ENCODE results near the gene TBC1D22A. TPM values are rescaled to one million over a fixed set of nuclear protein-coding genes. Genes with fewer than 3 reads are reported as not detected.

Gene TBC1D22A
- total and polyA plus RNA-seq, 2 donors (not counting 3 experiments of a cell fraction or from before 2014, with no cell fraction given), result 26.1 to 32.4 TPM

GRCh38 chr22:46824980-46825544, 62.6 kb downstream of the TBC1D22A start:
- Histone ChIP-seq H3K27me3 (ENCODE audit: control insufficient read depth in 2 of 2, insufficient read depth in 2 of 2, low read length in 2 of 2) (no peaks in the 10 kb centered on the region), H3K9me3 (replicated peaks; ENCODE audit: control insufficient read depth, insufficient read depth, low read length) (no peaks in the 10 kb centered on the region), H3K27ac (ENCODE audit: insufficient read depth, low read depth, low read length) (no peak overlapping the region), H4K20me1 (replicated peaks; ENCODE audit: control insufficient read depth, extremely low read depth, insufficient read depth, low read length) (no peaks in the 10 kb centered on the region), H3K4me1 (ENCODE audit: control insufficient read depth, extremely low read depth, insufficient read depth, low read length) (peaks cover 23% of the 10 kb centered on the region), H3K9ac (replicated peaks; ENCODE audit: extremely low read depth, insufficient read depth, low read length) (no peak overlapping the region), H3K4me3 (replicated peaks in 1 of 3; ENCODE audit: insufficient read depth in 1 of 3, low read depth in 1 of 3, low read length in 3 of 3) (no peak overlapping the region), H3K79me2 (ENCODE audit: control insufficient read depth, insufficient read depth, low read length) (no peaks in the 10 kb centered on the region), H3K4me2 (ENCODE audit: insufficient read depth, low read length) (no peak overlapping the region), H3K36me3 (ENCODE audit: control insufficient read depth in 2 of 2, extremely low read depth in 1 of 2, insufficient read depth in 2 of 2, low read length in 2 of 2) (no peaks in the 10 kb centered on the region), H2AFZ (ENCODE audit: low read depth, low read length) (no peak overlapping the region), H3K9me1 (replicated peaks; ENCODE audit: control insufficient read depth, extremely low read depth, insufficient read depth, low read length) (no peaks in the 10 kb centered on the region)
- BruUV-seq (replicated peaks), result no TSS peak
- no peak for DNase-seq (ENCODE audit: low read depth, low spot score)
- intact Hi-C loops (cut with micrococcal nuclease) (no loop called here), dilution Hi-C loops (cut with MboI; ENCODE audit: extremely low pct_ligation_motif_present, low sequenced_read_pairs) (no loop called here)
- no peak for TF ChIP-seq POLR2AphosphoS5 (IDR thresholded peaks at IDR 0.05; ENCODE audit: insufficient read depth, low read depth, low read length)
- no peak for TF ChIP-seq JUN (IDR thresholded peaks at IDR 0.05; ENCODE audit: borderline replicate concordance, insufficient read depth, insufficient read length, low read depth)
- TF ChIP-seq POLR2A (IDR thresholded peaks at IDR 0.05; ENCODE audit: low read depth, low read length), result no peak
- no peak for TF ChIP-seq FOS (IDR thresholded peaks at IDR 0.05; ENCODE audit: borderline replicate concordance, insufficient read depth, low read length)
- no peak for TF ChIP-seq MAX (IDR thresholded peaks at IDR 0.05; ENCODE audit: insufficient read depth, insufficient read length)
- no peak for TF ChIP-seq GATA2 (IDR thresholded peaks at IDR 0.05; ENCODE audit: insufficient read depth, insufficient read length, low read depth, low read length)
- TF ChIP-seq MYC (IDR thresholded peaks at IDR 0.05; ENCODE audit: low read depth, low read length), result no peak
- TF ChIP-seq CTCF (IDR thresholded peaks at IDR 0.05; ENCODE audit: extremely low read depth in 1 of 2, insufficient read depth in 1 of 2, low read depth in 1 of 2, low read length in 2 of 2), result no peak
- TF ChIP-seq EZH2 (IDR thresholded peaks at IDR 0.05; ENCODE audit: borderline replicate concordance, low read depth, low read length, severe bottlenecking), result no peak
- no peak for FAIRE-seq
- POLR2A ChIA-PET, result no interaction called here
- CTCF ChIA-PET, result interaction anchor here (1.1 to 2.5 kb wide), 3 partner anchors 10 to 67 kb away, joined by 3 to 8 read pairs (median 4); no protein-coding TSS in a partner anchor
